HG02678 (cell line): ENCODE measurements around the gene FAM222B.
"Not testable (repeated sequence)": the region's sequence is repeated elsewhere in the genome, so short reads cannot be mapped to it uniquely, and the experiment has no call there.

Source experiments
- ATAC-seq: cut with Tn5 transposase; IDR thresholded peaks from one replicate; pipeline ENCODE4 v1.9.1; 2021; ENCODE audit warnings: mild to moderate bottlenecking, moderate library complexity; ENCODE audit not compliant: unreplicated experiment

FAM222B gene, protein sequence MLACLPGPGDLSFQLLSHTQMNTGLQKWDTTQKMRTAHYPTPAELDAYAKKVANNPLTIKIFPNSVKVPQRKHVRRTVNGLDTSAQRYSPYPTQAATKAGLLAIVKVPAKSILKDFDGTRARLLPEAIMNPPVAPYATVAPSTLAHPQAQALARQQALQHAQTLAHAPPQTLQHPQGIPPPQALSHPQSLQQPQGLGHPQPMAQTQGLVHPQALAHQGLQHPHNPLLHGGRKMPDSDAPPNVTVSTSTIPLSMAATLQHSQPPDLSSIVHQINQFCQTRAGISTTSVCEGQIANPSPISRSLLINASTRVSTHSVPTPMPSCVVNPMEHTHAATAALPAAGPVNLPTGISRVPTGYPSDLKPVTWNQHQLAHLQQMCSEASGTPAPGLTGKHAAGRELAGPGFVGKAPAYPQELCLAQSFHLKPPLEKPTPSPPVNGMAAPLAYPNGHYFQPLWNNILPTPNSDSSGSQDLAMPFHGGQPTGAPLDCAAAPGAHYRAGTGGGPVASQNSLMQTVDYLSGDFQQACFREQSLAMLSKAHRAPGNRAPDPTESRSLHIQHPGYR

DNA sequence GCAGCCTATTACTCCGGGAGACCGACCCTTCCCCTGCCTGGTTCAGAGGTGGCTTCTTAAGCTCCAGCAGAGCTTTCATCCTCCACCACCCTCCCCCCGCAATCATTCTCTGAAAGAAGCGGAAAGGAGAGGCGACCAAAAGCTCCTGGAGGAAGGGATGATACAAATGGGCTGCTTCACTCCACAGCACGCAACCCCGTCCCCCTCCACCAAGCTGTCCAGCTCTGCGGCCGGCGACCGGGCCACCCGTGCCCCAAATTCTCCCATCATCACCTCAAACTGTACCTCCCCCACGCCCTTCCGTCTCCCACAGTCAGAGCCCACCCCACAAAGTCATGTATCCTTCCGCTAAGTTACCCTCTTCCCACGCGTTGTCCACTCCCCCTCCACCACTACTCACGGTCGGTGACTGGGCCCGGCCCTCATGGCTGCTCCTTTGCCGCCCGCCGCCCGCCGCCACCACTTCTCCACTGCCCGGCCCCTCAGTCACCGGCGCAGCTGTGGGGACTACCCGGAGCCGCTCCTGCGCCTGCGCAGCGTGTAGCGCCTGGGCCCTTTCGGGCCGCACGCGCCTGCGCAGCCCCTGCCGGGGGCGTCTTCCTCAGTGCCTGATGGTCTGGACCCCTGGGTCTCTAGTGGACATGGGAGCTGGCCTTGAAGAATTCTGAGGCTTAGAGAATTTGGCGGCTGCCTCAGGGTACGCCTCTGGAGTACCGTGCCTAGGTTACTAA lies at the start of gene FAM222B:
TSS of gene FAM222B (minus strand) at position 509 of the 731 bp plus-strand sequence. CDS start 76,123 bp downstream, outside the sequence.
- ATAC-seq = peak; percentile 90

GRCh38 chr17:28892024-28892423 lies 49.4 kb upstream of the FAM222B start:
- ATAC-seq = no peak

DNA sequence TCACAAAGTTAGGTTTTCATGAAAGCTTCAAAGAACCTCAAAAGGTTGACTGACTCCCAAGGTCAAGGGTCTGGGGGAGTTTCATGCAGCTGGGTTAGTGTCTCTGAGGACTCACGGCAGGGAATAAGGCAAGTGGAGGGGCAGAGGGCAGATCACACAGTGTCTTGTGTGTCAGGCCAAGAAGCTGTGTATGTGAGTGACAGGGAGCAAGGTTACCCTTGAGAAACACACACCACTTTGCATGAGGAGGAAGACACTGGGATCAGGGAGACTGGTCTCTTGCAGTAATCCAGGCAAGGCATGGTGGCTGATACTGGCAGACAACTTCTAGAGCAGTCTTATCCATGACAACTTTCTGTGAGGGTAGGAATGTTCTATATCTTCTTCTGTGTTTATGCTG lies 48.6 kb upstream of the FAM222B start:
- ATAC-seq = no peak

- ATAC-seq = no peak
These were observed 47.4 kb upstream of the FAM222B start for GRCh38 chr17:28889996-28890395.

DNA sequence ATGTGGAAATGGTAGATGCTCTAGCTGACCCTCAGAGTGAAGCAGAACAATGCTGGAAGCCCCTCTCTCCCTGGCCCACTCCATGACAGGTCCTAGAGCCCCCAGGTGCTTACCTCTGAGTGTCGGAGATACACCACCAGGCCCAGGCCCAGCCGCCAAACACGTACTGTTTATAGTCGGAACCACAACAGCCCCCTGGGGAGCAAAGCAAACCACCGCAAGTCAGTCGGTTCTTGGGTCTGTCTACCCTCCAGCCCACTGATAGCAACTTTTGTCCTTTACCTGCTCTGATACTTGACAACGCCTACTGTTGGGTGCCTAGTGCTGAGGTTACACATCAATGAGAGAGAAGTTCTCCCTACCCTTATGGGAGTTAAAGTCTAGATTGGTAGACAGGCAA lies 46.2 kb upstream of the FAM222B start:
- no peak for ATAC-seq

- no peak for ATAC-seq
These were observed 45.4 kb upstream of the FAM222B start for GRCh38 chr17:28887871-28888471.

- ATAC-seq = no peak
These were observed 43.4 kb upstream of the FAM222B start for GRCh38 chr17:28885951-28886350.

GRCh38 chr17:28885363-28885762 lies 42.8 kb upstream of the FAM222B start:
- ATAC-seq = no peak

DNA sequence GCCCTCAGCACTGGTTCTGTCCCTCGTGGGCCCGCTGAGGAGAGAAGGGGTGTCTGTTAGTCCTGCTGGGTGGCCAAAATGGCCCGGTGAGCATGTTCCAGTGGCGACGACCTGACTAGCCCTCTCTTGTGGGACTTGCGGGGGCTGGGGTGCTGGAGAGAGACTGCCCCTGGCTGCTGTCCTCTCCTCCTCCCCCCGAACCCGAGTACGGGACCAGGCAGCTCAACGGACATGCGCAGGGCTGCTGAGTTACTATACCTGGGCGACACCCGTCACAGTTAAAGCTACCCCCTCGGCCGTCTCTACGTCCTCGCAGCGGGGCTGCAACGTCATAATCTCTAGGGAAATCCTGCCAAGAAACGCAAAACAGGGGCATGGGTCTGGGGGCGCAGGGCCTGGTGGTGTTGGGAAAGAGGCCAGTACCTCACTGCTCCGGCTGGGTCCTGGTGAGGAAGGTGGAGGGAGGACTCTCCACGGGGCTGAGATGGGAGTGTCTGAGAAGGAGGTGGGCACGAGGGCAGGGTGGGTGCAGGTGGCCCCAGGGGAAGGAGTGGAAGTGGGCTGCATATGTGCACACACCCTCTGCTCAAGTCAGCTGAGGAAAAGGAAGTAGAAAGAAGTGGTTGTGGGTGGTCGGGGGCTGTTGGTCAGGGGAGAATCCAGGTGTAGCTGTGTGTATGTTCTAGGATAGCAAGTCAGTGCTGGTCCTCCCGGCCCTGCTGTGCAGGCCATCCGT lies 41.5 kb upstream of the FAM222B start:
- ATAC-seq = no peak

DNA sequence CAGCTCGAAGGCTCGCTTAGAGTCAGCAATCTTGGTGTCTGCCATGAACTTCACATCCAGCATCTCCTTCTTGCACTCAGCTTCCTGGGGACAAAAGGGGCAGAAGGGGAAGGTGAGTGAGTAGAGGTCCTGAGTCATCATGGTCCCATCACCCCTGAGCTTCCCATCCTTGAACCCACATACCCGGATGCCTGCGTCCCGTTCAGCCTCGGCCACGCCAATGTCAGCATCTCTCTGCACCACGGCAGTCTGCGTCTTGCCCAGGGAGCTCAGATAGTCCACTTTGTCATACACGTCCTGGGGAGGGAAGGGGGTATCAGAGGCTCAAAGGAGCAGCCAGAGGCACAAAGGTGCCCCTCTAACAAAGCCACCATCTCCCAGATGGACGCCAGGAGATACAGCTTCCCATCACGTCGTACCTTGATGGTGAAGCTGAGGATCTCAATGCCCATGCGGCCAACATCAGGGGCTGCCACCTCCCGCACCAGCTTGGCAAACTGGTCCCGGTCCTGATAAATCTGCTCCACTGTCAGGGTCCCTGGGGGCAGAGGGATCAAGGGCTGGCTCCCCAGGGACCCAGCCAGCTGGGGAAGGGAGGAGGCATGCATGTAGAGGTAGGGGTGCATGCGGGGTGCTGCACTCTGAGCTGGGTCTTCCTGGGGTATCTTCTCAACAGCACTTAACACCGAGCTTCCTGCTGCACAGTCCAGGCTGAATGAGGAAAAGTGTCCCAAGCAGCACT lies 39.7 kb upstream of the FAM222B start:
- ATAC-seq = no peak

DNA sequence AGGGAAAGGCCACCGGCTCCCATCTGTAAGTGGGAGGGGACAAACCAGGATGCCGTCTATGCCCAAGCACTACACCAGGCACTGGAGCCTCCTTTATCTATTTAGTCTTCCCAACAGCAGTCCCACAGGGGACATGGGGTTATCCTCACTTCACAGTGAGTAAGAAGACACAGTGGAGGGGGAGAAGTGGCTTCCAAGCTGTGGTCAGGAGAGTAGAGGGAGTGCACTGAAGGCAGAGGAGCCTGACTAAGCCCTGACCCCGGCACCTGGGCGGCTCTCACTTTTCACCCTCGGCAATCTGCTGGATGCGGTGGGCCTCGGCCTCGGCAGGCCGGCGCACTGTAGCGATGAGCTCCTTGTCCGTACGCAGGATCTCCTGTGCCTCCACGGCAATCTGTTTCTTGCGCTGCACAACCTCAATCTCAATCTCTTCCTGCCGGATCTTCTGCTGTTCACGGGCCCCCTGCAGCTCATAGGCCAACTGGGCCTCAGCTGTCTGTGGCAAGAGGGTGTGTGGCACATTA lies 39.0 kb upstream of the FAM222B start:
- ATAC-seq = no peak

GRCh38 chr17:28880572-28880945 lies 38.0 kb upstream of the FAM222B start:
- ATAC-seq = no peak

DNA sequence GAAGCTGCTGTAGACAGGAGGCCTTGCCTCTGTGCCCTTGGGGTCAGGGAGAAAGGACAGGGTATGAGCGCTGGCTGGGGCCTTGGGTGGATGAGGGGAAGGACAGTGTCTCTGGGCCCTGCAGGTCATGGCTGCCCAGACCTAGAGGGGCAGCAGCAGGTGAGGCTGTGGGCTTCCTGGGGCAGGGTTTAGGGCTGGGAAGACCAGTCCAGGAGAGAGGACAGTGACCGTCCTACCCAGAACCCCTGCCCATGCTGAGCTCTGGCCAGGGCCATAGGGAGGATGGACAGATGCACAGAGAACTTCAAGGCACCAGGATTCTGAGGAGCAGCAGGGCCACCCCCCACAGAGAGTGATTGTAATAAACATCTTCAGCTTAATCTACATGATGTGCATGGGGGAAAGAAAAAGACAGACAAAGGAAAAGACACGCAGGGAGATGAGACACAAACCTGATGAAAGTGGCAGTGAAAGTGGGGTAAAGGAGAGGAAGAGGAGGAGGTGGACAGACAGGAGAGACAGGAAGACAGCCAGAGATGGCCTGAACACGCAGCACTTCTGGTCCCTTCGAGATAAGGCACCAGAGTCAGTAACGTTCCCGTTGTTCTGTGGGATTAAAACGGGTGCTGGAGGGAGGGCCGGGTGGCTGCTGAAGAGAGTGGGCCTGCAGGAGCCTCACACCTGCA lies 37.4 kb upstream of the FAM222B start:
- ATAC-seq = no peak

DNA sequence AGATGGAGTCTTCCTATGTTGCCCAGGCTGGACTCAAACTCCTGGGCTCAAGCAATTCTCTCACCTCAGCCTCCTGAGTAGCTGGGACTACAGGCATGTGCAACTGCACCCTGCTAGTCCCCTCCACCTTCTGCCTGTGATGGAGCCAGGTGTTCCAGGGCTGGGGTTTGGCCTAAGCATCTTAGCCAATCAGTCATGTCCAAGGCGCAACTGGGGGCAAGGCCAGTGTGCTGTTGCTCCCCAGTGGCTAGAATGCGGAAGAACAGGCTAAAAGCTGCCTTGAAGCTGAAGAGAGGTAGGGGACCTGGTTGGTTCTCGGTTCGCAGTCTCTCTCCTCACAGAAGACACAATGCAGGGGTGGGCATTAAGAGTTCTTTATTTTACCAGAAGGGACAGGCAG lies 36.4 kb upstream of the FAM222B start:
- no peak for ATAC-seq

GRCh38 chr17:28878158-28878910 lies 35.7 kb upstream of the FAM222B start:
- ATAC-seq = no peak

GRCh38 chr17:28877150-28877711 lies 34.6 kb upstream of the FAM222B start:
- ATAC-seq = not testable (repeated sequence)

- ATAC-seq = no peak
These were observed 33.4 kb upstream of the FAM222B start for GRCh38 chr17:28875848-28876550.

DNA sequence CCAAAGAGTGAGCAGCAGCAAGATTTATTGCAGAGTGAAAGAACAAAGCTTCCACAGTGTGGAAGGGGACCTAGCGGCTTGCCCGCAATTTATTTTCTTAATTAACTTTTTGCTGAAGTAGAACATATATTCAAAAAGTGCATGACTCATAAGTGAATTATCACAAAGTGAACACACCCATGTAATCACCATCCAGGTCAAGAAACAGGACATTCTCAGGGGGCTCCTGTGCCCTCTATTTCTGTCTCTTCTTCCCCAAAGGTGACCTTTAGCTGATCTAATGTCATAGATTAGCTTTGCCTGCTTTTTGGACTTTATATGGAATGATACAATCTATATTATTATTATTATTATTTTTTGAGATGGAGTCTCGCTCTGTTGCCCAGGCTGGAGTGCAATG lies 32.2 kb upstream of the FAM222B start:
- ATAC-seq = no peak
